Epithelial cell of proximal tubule (primary cell): Measurements from ENCODE around the gene LRMDA. TPM values are rescaled to one million over a fixed set of nuclear protein-coding genes. Genes with fewer than 3 reads are reported as not detected.
"Not testable (repeated sequence)": the region's sequence is repeated elsewhere in the genome, so short reads cannot be mapped to it uniquely, and the experiment has no call there.

ENCODE experiments used
- DNase-seq: peaks from one replicate; pipeline ENCODE4 v3.0.0-alpha.2; 2011; ENCODE audit warnings: low read depth
- H3K4me3 ChIP-seq: 2 replicates; pipeline ENCODE4 v1.5.1; 2011; ENCODE audit warnings: low read depth, mild to moderate bottlenecking, low read length
- total RNA-seq: library from RNA; depleted of rRNA; stranded (reverse); fragments of >200 nt; gene quantifications from 2 replicates; pipeline ENCODE4 v1.2.3, GENCODE V29; 2015
- TF ChIP-seq, protein P1 (sequence below): conservative IDR thresholded peaks from 2 replicates; pipeline ENCODE4 v1.5.1; 2012; ENCODE audit warnings: low read depth, mild to moderate bottlenecking, low read length

LRMDA gene
- total RNA-seq, 1 donor from 2014 or later = 0.75 TPM

DNA sequence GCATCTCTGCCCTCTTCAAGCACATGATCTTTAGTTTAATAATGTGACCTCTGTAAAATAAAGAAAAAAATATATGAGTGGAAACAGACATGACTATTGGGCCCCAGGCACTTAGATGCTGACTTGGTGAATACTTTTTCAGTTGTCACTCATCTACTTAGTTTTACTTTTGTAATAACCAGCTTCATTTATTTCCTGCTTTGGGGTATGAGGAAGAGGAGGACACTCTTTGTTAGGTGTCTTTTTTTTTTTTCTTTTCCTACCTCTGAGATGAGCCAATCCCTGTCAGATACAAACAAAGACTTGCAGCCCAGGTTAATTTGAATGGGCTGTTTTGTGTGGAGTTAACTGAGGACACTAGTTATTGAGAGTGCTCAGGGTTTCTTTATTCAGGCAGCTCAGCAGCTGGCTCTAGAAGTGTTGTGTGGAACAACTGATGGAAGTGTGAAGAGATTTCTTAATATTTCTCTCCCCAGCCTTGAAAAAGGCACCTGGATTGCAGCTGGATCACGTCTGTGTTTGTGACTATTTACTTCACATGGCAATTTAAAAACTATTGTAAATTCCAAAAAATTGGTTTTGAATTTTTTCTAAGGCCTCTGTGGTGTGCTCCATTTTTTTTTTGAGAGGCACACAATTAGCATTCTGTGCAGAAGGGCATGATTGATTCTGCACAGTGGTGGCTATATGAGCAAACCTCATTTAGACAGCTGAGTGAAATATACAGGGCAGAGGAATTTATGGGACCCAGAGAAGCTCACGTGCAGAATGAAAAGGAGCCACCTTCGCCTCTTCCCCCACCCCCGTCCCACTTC, 333.8 kb downstream of the LRMDA start:
- no peak for DNase-seq
- TF ChIP-seq, protein P1, sequence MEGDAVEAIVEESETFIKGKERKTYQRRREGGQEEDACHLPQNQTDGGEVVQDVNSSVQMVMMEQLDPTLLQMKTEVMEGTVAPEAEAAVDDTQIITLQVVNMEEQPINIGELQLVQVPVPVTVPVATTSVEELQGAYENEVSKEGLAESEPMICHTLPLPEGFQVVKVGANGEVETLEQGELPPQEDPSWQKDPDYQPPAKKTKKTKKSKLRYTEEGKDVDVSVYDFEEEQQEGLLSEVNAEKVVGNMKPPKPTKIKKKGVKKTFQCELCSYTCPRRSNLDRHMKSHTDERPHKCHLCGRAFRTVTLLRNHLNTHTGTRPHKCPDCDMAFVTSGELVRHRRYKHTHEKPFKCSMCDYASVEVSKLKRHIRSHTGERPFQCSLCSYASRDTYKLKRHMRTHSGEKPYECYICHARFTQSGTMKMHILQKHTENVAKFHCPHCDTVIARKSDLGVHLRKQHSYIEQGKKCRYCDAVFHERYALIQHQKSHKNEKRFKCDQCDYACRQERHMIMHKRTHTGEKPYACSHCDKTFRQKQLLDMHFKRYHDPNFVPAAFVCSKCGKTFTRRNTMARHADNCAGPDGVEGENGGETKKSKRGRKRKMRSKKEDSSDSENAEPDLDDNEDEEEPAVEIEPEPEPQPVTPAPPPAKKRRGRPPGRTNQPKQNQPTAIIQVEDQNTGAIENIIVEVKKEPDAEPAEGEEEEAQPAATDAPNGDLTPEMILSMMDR = no peak
- no peak overlapping the region for H3K4me3 ChIP-seq

DNA sequence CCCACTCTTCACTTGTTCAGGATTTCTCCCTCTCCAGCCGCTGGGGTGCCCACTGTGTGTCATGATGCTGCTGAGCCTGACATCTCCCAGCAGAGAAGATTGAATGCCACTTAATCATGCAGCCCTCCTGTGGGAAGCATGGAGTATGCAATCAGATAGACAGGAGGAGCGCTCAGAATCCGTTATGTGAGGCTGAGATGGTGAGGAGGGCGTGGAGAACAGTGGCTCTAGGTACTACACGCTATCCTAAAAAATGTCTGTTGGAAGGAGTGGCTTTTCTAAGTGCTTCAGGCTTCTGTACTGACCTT, 334.3 kb downstream of the LRMDA start:
- no peak overlapping the region for H3K4me3 ChIP-seq
- no peak for DNase-seq
- TF ChIP-seq, protein P1 = no peak

DNA sequence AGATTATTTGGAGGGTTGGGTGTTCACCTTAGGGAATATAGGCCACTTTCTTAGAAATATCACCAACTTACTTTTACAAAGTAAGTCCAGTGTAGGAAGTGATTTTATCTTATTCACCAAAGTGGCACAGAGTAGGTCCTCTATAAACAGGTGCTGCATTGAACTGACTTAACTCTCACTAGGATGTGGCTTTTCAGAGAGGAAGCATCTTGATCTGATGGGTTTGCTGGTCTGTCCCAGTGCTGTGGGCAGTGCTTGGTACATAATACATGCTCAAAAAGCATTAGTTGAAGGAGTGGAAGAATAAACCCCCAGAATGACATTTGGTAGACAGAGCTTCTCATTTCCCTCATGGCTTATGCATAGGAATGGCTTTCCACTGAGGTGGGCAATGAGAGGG, 334.7 kb downstream of the LRMDA start:
- no peak for DNase-seq
- no peak overlapping the region for H3K4me3 ChIP-seq
- TF ChIP-seq, protein P1 = no peak

DNA sequence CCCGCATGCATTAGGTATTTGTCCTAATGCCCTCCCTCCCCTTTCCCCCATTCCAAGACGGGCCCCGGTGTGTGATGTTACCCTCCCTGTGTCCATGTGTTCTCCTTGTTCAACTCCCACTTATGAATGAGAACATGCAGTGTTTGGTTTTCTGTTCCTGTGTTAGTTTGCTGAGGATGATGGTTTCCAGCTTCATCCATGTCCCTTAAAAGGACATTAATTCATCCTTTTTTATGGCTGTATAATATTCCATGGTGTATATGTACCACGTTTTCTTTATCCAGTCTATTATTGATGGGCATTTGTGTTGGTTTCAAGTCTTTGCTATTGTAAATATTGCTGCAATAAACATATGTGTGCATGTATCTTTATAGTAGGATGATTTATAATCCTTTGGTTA, 335.3 kb downstream of the LRMDA start:
- not testable (repeated sequence) for DNase-seq, H3K4me3 ChIP-seq

DNA sequence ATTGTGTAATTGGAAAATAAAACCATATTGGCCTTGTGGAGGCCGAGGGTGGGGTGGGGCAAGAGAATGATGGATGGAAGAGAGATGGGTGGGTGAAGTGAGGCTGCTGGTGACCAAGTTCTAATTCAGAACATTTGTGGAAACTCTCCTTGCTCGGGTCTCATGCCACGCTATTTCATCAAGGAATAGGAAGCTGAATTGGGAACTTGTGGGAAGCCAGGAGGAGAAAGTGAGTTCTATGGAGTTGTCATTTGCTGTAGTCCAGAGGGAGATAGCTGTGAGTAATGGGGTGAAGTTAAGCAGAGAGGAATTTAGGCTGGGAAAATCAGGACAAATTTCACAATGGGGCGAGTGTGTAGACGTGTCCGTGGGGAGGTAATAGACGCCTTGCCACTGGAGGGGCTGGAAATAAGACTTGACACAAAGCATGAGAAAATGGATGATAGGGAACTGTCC, 339.2 kb downstream of the LRMDA start:
- H3K4me3 ChIP-seq = no peak overlapping the region
- TF ChIP-seq, protein P1 = no peak
- no peak for DNase-seq

DNA sequence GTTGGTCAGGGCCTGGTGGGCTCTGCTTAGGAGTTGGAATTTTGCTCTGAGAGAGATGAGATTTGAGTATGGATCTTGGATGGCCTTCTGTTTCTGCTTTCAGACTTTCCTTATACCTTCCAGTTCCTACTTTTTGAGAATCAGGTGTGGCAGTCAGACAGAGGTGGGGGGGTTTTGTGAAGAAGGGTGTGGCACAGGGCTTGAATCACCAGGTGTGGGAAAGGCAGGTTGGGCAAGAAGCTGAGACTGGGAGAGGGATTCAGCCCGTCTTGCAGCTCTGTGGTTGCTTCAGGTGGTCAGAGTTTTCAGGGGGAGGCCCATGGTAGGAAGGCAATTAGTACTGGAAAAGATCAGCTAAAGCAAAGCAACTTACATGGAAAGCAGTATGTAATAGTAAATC, 340.2 kb downstream of the LRMDA start:
- TF ChIP-seq, protein P1 = no peak
- H3K4me3 ChIP-seq = no peak overlapping the region
- DNase-seq = no peak

DNA sequence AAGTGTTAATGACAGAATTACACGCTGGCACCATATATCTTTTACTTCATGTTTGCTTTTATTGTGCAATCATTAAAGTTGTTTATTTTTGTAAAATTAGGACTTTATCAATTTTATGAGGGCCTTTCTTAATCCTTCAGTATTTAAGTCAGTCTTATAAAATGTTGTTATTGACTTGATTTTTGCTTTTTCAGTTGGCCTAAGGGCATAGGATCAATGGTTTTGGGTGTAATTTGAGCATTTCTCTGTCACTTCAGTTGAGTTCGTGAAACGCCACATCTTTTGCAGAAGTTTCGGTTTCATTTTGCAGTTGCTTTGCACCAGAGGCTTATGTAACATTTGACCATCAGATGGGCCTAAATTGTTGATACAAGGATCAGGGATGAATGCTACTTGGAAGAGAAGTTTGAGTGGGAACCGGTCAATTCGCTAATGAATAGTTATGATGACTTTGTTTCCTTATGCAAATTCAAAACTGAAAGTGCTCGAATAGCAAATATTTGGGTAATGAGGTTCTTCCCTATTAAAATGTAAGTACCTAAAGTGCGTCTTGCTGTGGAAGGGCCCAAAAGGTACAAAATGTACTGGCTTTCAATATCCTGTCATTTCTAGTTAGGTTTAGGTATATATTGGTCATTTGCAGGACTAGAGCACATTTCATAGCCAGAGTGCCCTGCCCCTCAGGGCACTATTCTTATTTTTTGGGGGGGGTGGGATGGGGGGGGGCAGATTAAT, 340.9 kb downstream of the LRMDA start:
- DNase-seq = no peak
- TF ChIP-seq, protein P1 = no peak
- peak overlapping the region; percentile 39 for H3K4me3 ChIP-seq
